ENCODE measurements around the gene DPP6. TPM values are rescaled to one million over a fixed set of nuclear protein-coding genes. Genes with fewer than 3 reads are reported as not detected.

The DPP6 gene
- total and polyA plus RNA-seq, 2 of the 8 experiments (the other 6 are each of a cell fraction or from before 2014, with no cell fraction given), result 4.7 to 6.8 TPM

DNA sequence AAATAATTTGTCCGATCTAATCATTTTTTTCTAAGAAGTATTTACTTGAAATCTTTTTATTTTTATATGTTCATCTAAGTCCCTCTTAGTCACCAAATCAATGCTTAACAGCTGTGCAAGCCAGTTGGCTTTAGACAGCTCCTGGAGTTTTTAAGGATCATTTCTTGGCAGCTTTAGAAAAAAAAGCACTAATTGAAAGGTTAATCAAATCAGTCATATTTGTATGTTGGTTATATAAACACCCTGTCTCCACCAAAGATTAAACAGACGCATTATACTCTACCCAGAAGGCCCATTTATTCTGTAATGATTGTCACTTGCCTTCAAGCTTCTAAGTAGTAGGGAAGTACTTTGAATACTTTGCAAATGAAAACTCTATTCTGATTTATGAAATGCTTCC is 890.5 kb downstream of the DPP6 start:
- 85% methylated on average over 2 of the region's 2 CpGs; no CpG with 5 or more reads in 1 of the 2 experiments for WGBS, 2 experiments (ENCODE audit: extremely low coverage in 1 of 2, insufficient coverage in 1 of 2, insufficient read length in 1 of 2, insufficient replicate concordance in 2 of 2, low coverage in 1 of 2, low lambda C conversion rate in 2 of 2, missing lambda C conversion rate in 1 of 2)
- TF ChIP-seq, protein P1, sequence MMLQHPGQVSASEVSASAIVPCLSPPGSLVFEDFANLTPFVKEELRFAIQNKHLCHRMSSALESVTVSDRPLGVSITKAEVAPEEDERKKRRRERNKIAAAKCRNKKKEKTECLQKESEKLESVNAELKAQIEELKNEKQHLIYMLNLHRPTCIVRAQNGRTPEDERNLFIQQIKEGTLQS (IDR thresholded peaks at IDR 0.05; ENCODE audit: insufficient read depth, low read depth, low read length), result no peak
- no peak for TF ChIP-seq RXRA (IDR thresholded peaks at IDR 0.05; ENCODE audit: insufficient read depth, low read depth, low read length)
- no peak for TF ChIP-seq FOSL1 (IDR thresholded peaks at IDR 0.05; ENCODE audit: insufficient read depth, low read depth, low read length)
- TF ChIP-seq SP1 (IDR thresholded peaks at IDR 0.05; ENCODE audit: low read depth, low read length), result no peak
- no peak for TF ChIP-seq TAF1 (IDR thresholded peaks at IDR 0.05; ENCODE audit: low read depth, low read length)
- no peak for TF ChIP-seq TBP (IDR thresholded peaks at IDR 0.05; ENCODE audit: low read depth, low read length)
- no peak for TF ChIP-seq RAD21 (IDR thresholded peaks at IDR 0.05 in 1 of 2, conservative IDR thresholded peaks at IDR 0.05 in 1 of 2; ENCODE audit: low read depth in 2 of 2, low read length in 2 of 2)
- TF ChIP-seq CBX5 (IDR thresholded peaks at IDR 0.05; ENCODE audit: low read depth, low read length), result no peak
- TF ChIP-seq, protein P2, sequence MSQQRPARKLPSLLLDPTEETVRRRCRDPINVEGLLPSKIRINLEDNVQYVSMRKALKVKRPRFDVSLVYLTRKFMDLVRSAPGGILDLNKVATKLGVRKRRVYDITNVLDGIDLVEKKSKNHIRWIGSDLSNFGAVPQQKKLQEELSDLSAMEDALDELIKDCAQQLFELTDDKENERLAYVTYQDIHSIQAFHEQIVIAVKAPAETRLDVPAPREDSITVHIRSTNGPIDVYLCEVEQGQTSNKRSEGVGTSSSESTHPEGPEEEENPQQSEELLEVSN (IDR thresholded peaks at IDR 0.05), result no peak
- TF ChIP-seq SIN3A (conservative IDR thresholded peaks at IDR 0.05 in 1 of 2, IDR thresholded peaks at IDR 0.05 in 1 of 2; ENCODE audit: low read depth in 1 of 2, low read length in 2 of 2), result no peak
- TF ChIP-seq CTBP2 (IDR thresholded peaks at IDR 0.05; ENCODE audit: borderline replicate concordance, insufficient read depth, insufficient read length, low read length), result no peak
- TF ChIP-seq BCL11A (IDR thresholded peaks at IDR 0.05; ENCODE audit: low read depth in 2 of 2, low read length in 2 of 2), result no peak

More for the DNA sequence above, 890.5 kb downstream of the DPP6 start:
- no peak for DNase-seq (ENCODE audit: low read depth in 1 of 2, low spot score in 2 of 2)
- Histone ChIP-seq H3K23ac (ENCODE audit: insufficient read length) (no peak overlapping the region), H2BK120ac (replicated peaks; ENCODE audit: low read depth, low read length) (no peak overlapping the region), H4K91ac (replicated peaks; ENCODE audit: insufficient read length, low read length) (no peak overlapping the region), H3K9me3 (ENCODE audit: insufficient read depth in 2 of 2, low read depth in 1 of 2, low read length in 1 of 2) (peaks cover 8 to 9% of the 10 kb centered on the region in 2 experiments; a peak in 3 of 4 replicates), H3K9ac (replicated peaks in 1 of 4; ENCODE audit: extremely low read depth in 1 of 4, low read depth in 3 of 4, low read length in 3 of 4) (no peak overlapping the region), H4K8ac (ENCODE audit: extremely low read depth, insufficient read depth, low read length) (no peak overlapping the region), H4K20me1 (replicated peaks in 1 of 2; ENCODE audit: control insufficient read depth in 1 of 2, insufficient read depth in 2 of 2, low read length in 2 of 2) (no peaks in the 10 kb centered on the region), H2BK5ac (ENCODE audit: low read depth, low read length) (no peak overlapping the region), H2AK5ac (ENCODE audit: low read depth, low read length) (no peak overlapping the region), H4K5ac (ENCODE audit: insufficient read length, low read depth, low read length) (no peak overlapping the region), H3K79me2 (ENCODE audit: control insufficient read depth in 1 of 2, insufficient read depth in 2 of 2, low read length in 2 of 2) (no peaks in the 10 kb centered on the region), H3K18ac (ENCODE audit: extremely low read depth, low read length) (no peak overlapping the region), H2BK15ac (ENCODE audit: low read length) (no peak overlapping the region), H3K14ac (ENCODE audit: insufficient read length) (no peak overlapping the region), H3K79me1 (ENCODE audit: low read depth, low read length) (no peaks in the 10 kb centered on the region), H3K4me3 (ENCODE audit: extremely low read depth in 1 of 4, insufficient read depth in 2 of 4, low read depth in 3 of 4, low read length in 4 of 4) (no peak overlapping the region), H3K36me3 (ENCODE audit: control insufficient read depth in 2 of 4, insufficient read depth in 4 of 4, low read length in 3 of 4) (peaks cover 5 to 41% (median 29%) of the 10 kb centered on the region in 4 experiments; a peak in 7 of 8 replicates), H3K27me3 (replicated peaks in 1 of 4; ENCODE audit: control insufficient read depth in 3 of 4, extremely low read depth in 1 of 4, insufficient read depth in 3 of 4, low read length in 3 of 4) (no peaks in the 10 kb centered on the region), H3K56ac (replicated peaks; ENCODE audit: insufficient read length, low read depth, low read length) (no peak overlapping the region), H3K23me2 (ENCODE audit: low read depth, low read length) (no peaks in the 10 kb centered on the region), H3K4me1 (replicated peaks in 1 of 4; ENCODE audit: control insufficient read depth in 3 of 4, insufficient read depth in 4 of 4, low read length in 3 of 4) (no peaks in the 10 kb centered on the region), H3K4me2 (ENCODE audit: insufficient read depth in 1 of 2, low read depth in 2 of 2, low read length in 2 of 2) (no peak overlapping the region), H2BK20ac (ENCODE audit: low read length) (no peak overlapping the region), H2AFZ (ENCODE audit: low read length) (no peak overlapping the region), H3K4ac (replicated peaks; ENCODE audit: insufficient read length, low read depth, low read length) (no peak overlapping the region), H2BK12ac (ENCODE audit: low read depth, low read length) (no peak overlapping the region), H3K27ac (ENCODE audit: low read depth, low read length) (no peak overlapping the region)
- POLR2A ChIA-PET (ENCODE audit: partially characterized antibody), result interaction anchor here (1.7 kb wide), 1 partner anchor 8 kb away, joined by 5 read pairs; no protein-coding TSS in a partner anchor
- CTCF ChIA-PET (ENCODE audit: partially characterized antibody), result interaction anchor here (0.6 to 4.2 kb wide), 6 partner anchors 10 to 807 kb away, joined by 3 to 34 read pairs (median 3); no protein-coding TSS in a partner anchor
- no peak for FAIRE-seq
